ENCODE measurements around the gene GABRG3.

The GABRG3 gene

DNA sequence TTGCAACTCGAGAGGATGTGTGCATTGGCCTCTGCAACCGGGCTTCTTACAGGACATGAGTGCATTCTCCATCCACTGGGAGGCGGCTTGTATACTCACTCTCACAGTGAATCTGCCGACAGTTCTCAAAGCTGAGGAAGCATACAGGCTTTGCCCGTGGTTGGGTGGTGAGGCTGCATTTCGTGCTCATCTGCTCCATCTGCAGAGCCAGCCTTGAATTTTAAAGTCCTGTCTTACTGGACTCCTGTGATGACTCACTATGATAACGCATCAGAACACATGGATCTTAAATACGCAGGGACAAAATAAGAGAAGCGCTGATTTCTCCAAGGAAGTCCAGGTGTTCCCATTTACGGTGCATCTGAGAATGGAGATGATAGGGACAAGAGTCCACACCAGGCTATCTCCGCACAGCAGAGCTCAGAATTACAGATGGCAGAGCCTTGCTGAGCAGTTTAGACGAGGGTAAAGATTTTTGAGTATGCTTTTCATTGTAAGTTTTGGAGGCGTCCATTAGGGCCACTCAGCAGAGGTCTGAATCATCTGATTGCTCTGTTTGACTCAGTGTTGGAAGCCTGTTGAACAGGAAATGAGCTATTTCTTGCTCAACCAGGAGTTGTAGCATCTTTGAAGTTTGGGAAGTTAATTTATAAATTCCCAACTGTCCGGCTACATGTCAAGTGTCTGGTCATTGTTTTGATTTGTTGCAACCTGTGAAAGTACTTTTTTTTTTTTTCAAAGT lies 87.1 kb downstream of the GABRG3 start:
- H3K27me3 ChIP-seq (ENCODE audit: insufficient read depth, low read length), result no peaks in the 10 kb centered on the region

DNA sequence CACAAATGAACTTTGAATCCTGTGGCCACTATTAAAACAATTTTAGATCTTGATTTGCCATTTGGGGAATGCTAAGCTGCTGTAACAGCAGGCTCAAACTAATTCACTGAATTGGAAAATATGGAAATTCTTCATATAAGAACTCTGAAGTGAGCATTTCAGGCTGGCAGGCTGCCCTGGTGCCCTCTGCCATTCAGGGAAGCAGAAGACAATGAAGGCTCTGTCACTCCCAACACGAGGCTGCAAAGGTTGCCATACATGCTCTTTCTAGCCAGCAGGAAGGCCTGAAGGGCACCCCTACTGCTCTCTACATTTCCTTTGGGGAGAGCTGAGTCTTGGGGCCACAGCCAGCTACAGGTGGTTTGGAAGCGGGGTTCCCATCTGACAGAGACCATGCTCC lies 88.0 kb downstream of the GABRG3 start:
- H3K9me3 ChIP-seq (ENCODE audit: low read length), result no peaks in the 10 kb centered on the region
- no peak overlapping the region for H2AFZ ChIP-seq (ENCODE audit: low read depth, low read length)
- H3K36me3 ChIP-seq (ENCODE audit: insufficient read depth, low read length), result no peaks in the 10 kb centered on the region
- no peaks in the 10 kb centered on the region for H3K27me3 ChIP-seq (ENCODE audit: insufficient read depth, low read length)
- H3K4me3 ChIP-seq (ENCODE audit: low read length), result no peak overlapping the region
- H3K4me1 ChIP-seq (ENCODE audit: insufficient read depth, low read length), result no peaks in the 10 kb centered on the region

More for the DNA sequence above, 87.1 kb downstream of the GABRG3 start:
- Histone ChIP-seq H3K4me1 (ENCODE audit: insufficient read depth, low read length) (no peaks in the 10 kb centered on the region), H3K9me3 (ENCODE audit: low read length) (no peaks in the 10 kb centered on the region), H2AFZ (ENCODE audit: low read depth, low read length) (no peak overlapping the region), H3K4me3 (ENCODE audit: low read length) (no peak overlapping the region), H3K36me3 (ENCODE audit: insufficient read depth, low read length) (no peaks in the 10 kb centered on the region)

DNA sequence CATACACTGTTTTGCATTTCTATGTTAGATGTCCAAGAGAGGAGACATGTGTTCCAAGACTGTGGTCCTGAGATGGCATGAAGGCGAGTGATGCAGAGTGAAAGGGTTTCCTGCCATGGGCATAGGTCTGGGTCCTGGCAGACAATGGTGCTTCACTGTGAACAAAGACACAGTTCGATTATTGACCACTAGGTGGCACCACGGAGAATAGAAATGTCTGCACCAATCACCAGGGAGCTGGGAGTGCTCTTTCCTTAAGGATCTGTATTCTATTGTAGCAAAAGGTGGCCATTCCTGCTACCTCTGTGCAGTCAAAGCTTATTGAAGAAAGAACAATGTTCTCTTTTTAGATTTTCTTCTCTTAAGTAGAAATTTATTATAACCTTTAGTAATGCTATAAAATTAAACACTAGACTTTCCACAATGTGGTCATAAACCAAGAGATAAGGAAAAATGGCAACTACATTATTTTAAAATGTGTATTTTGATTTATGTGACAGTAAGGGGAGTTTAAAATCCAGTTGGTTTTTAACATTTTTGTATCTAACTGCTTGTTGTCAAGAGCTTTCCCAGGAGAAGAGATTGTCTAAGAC lies 88.7 kb downstream of the GABRG3 start:
- Histone ChIP-seq H3K36me3 (ENCODE audit: insufficient read depth, low read length) (no peaks in the 10 kb centered on the region), H3K27me3 (ENCODE audit: insufficient read depth, low read length) (no peaks in the 10 kb centered on the region), H3K4me1 (ENCODE audit: insufficient read depth, low read length) (no peaks in the 10 kb centered on the region), H2AFZ (ENCODE audit: low read depth, low read length) (no peak overlapping the region), H3K4me3 (ENCODE audit: low read length) (no peak overlapping the region), H3K9me3 (ENCODE audit: low read length) (no peaks in the 10 kb centered on the region)

DNA sequence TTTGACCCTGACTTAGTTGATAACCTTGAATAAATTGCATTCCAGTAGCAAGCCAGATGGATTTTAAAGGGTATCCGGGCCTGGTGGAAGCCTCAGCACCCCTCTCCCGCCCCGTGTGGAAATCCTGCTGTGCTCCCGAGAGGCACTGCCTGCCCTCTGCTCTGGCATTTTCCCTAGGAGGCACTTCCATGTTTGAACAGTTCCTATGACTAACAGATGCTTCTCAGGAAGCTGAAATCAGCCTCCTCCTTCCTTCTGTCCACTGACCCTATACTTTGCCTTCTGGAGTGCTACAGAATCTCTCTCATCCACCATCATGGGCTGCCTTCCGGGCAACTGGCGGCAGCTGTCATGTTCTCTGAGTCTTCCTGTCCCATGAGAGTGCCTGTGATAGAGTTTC lies 90.8 kb downstream of the GABRG3 start:
- Histone ChIP-seq H3K9me3 (ENCODE audit: low read length) (no peaks in the 10 kb centered on the region), H3K27me3 (ENCODE audit: insufficient read depth, low read length) (no peaks in the 10 kb centered on the region)

DNA sequence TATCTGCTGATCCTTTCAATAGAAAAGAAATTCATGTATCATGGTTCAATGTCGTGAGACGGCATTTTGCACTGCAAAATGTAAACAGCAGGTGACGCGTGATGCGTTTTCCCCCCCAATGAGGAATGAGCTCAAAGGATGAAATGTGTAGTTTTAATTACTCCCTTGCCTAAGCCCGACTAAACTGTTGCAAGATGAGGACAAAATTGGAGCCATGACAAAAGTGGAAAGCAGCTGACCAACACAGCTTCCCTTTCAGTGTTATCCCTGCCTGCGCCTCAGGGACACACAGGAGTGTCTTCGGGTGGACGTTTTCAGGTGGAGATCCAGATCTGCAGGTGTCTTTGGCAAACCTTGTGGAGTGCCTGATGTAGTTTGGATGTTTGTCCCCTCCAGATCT lies 92.0 kb downstream of the GABRG3 start:
- no peak overlapping the region for H3K4me3 ChIP-seq (ENCODE audit: low read length)
- H2AFZ ChIP-seq (ENCODE audit: low read depth, low read length), result no peak overlapping the region
- no peaks in the 10 kb centered on the region for H3K36me3 ChIP-seq (ENCODE audit: insufficient read depth, low read length)
- no peaks in the 10 kb centered on the region for H3K4me1 ChIP-seq (ENCODE audit: insufficient read depth, low read length)
- no peaks in the 10 kb centered on the region for H3K27me3 ChIP-seq (ENCODE audit: insufficient read depth, low read length)
- no peaks in the 10 kb centered on the region for H3K9me3 ChIP-seq (ENCODE audit: low read length)

More for the DNA sequence above, 90.8 kb downstream of the GABRG3 start:
- Histone ChIP-seq H3K4me1 (ENCODE audit: insufficient read depth, low read length) (no peaks in the 10 kb centered on the region), H2AFZ (ENCODE audit: low read depth, low read length) (no peak overlapping the region), H3K4me3 (ENCODE audit: low read length) (no peak overlapping the region), H3K36me3 (ENCODE audit: insufficient read depth, low read length) (no peaks in the 10 kb centered on the region)

DNA sequence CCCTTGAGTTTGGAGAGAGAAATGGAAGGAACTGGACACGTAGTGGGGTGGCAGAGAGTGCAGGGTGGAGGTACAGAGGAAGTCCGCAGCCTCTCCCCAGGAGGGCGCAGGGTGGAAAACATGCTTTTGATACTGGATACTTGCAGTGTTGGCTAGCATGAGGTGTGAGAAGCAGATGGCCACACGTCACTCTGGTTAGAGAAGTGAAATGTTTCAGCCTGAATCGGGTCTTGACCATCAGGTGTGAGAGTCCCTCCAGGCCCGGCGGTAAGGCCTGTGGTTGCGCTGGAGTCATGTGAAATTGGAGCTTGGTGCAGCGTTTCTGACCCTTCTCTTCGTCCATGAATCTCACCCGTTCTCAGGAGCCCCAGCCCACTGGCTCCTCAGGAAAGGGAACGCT lies 93.1 kb downstream of the GABRG3 start:
- Histone ChIP-seq H3K27me3 (ENCODE audit: insufficient read depth, low read length) (no peaks in the 10 kb centered on the region), H3K9me3 (ENCODE audit: low read length) (no peaks in the 10 kb centered on the region), H2AFZ (ENCODE audit: low read depth, low read length) (no peak overlapping the region)

DNA sequence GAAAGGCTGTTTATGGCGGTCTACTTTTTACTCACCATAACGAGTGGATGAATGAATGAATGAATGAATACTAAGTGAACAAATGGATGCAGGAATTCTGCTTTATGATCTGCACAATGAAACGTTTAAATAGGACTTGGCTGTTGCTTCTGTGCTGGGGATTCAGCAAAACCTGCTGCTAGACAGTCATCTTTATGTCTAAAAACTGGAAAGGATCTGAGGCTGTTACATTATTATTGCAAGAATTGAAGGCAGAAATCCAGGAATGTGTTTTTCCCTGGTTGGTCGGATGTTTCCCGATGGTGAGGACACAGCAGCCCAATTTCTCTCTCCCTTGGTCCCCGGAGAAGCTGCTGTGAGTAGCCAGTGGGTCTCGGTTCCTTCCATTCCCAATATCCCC lies 94.2 kb downstream of the GABRG3 start:
- no peak overlapping the region for H2AFZ ChIP-seq (ENCODE audit: low read depth, low read length)
- no peaks in the 10 kb centered on the region for H3K27me3 ChIP-seq (ENCODE audit: insufficient read depth, low read length)
- H3K4me1 ChIP-seq (ENCODE audit: insufficient read depth, low read length), result no peaks in the 10 kb centered on the region
- no peaks in the 10 kb centered on the region for H3K9me3 ChIP-seq (ENCODE audit: low read length)
- H3K4me3 ChIP-seq (ENCODE audit: low read length), result no peak overlapping the region
- no peaks in the 10 kb centered on the region for H3K36me3 ChIP-seq (ENCODE audit: insufficient read depth, low read length)

More for the DNA sequence above, 93.1 kb downstream of the GABRG3 start:
- Histone ChIP-seq H3K4me3 (ENCODE audit: low read length) (no peak overlapping the region), H3K36me3 (ENCODE audit: insufficient read depth, low read length) (no peaks in the 10 kb centered on the region), H3K4me1 (ENCODE audit: insufficient read depth, low read length) (no peaks in the 10 kb centered on the region)

DNA sequence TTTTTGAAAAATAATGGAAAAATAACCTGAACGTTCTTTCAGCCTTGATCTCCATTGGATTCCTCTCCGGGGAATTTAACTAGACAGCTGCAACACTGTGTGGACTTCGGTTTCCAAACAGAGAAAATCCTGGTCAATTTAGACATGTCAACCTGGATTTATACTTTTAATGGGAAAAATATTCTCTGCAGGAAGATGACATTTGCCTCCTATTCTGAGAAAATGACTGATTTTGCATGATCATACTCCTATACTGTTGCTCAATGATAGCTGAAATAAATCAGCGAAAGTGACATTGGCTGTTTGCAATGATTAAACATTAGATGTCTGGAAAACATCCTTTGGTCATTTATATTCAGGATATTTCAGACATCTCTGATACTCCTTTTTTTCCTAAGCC lies 94.8 kb downstream of the GABRG3 start:
- Histone ChIP-seq H3K27me3 (ENCODE audit: insufficient read depth, low read length) (no peaks in the 10 kb centered on the region), H3K36me3 (ENCODE audit: insufficient read depth, low read length) (no peaks in the 10 kb centered on the region), H3K4me1 (ENCODE audit: insufficient read depth, low read length) (no peaks in the 10 kb centered on the region), H3K9me3 (ENCODE audit: low read length) (no peaks in the 10 kb centered on the region), H2AFZ (ENCODE audit: low read depth, low read length) (no peak overlapping the region), H3K4me3 (ENCODE audit: low read length) (no peak overlapping the region)

DNA sequence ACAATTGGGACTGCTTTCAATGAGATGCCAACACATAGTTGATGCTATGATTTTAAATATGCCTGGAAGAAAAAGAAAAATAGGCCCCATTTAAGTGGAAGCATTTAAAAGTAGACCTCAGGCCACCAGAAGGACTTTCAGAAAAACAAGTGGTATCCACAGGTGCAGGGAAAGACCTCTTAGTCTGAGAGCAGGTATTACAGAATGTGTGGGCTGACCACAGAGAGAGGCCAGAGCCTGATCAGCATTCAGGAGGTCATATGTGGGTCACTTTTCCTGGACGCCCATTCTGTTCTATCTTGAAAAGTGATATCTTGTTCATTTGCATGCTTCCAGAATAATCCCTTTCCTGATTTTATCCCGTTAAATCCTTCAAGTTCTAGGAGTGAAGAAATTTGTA lies 95.5 kb downstream of the GABRG3 start:
- Histone ChIP-seq H2AFZ (ENCODE audit: low read depth, low read length) (no peak overlapping the region), H3K4me3 (ENCODE audit: low read length) (no peak overlapping the region), H3K27me3 (ENCODE audit: insufficient read depth, low read length) (no peaks in the 10 kb centered on the region), H3K4me1 (ENCODE audit: insufficient read depth, low read length) (peaks cover 5% of the 10 kb centered on the region), H3K36me3 (ENCODE audit: insufficient read depth, low read length) (no peaks in the 10 kb centered on the region), H3K9me3 (ENCODE audit: low read length) (no peaks in the 10 kb centered on the region)

DNA sequence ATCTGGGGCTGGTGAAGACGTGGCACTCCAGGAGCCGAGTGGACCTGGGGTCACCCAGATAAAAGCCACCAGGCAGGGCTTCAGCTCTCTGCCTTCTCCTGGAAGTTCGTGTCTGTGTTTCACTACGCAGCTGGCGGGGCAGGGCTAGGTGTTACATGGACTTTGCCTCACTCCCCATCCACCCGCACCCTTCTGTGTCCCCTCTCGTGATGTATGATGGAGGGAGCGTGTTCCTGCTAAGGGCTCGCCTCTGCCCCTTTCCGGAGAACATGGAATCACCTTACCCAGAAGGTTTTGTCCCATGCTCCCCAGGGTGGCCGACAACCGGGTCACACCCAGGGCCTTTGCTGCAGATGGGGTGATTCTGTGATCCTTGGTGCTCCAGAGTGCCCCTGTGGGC lies 96.2 kb downstream of the GABRG3 start:
- Histone ChIP-seq H3K36me3 (ENCODE audit: insufficient read depth, low read length) (no peaks in the 10 kb centered on the region), H3K4me3 (ENCODE audit: low read length) (no peak overlapping the region), H3K9me3 (ENCODE audit: low read length) (no peaks in the 10 kb centered on the region), H3K27me3 (ENCODE audit: insufficient read depth, low read length) (no peaks in the 10 kb centered on the region), H3K4me1 (ENCODE audit: insufficient read depth, low read length) (peaks cover 5% of the 10 kb centered on the region), H2AFZ (ENCODE audit: low read depth, low read length) (no peak overlapping the region)

DNA sequence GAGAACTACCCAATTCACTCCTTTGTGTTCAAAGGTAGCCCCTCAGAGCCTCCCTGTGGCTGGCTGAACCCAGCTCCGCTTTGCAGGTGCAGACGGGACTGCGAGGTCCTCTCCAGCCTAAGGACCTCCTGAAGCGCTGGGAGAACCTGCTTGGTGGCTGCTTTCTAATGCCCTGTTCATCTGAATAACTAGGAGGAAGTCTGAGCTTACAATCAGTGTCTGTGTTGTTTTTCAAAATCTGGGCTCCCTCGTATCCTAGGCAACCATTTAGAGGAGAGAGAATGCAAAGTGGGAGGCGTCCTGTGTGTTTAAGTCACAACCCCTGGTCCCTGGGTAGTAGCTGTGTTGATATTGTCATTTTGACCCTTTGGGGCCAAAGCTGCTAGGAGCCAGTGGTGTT lies 99.9 kb downstream of the GABRG3 start:
- Histone ChIP-seq H3K4me1 (ENCODE audit: insufficient read depth, low read length) (peaks cover 5% of the 10 kb centered on the region), H3K27me3 (ENCODE audit: insufficient read depth, low read length) (no peaks in the 10 kb centered on the region), H3K9me3 (ENCODE audit: low read length) (no peaks in the 10 kb centered on the region), H3K4me3 (ENCODE audit: low read length) (no peak overlapping the region), H3K36me3 (ENCODE audit: insufficient read depth, low read length) (no peaks in the 10 kb centered on the region), H2AFZ (ENCODE audit: low read depth, low read length) (no peak overlapping the region)

DNA sequence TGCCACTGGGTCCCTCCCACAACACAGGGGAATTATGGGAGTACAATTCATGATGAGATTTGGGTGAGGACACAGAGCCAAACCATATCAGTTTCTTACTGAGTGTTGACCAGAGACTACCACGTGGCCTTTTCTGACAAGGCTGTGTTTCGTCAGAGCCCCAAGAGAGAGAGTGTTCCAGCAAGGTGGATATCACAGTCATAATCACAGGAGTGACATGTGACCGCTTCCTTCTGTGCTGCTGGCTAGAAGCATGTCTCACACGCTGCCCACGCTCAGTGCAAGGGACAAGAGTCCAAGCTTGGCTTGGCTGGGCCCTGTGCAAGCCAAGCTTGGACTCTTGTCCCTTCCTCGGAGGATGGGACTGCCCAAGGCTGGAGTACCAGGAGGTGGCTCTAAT lies 103.2 kb downstream of the GABRG3 start:
- H3K27me3 ChIP-seq (ENCODE audit: insufficient read depth, low read length), result no peaks in the 10 kb centered on the region
- peaks cover 5% of the 10 kb centered on the region for H3K4me1 ChIP-seq (ENCODE audit: insufficient read depth, low read length)
- H3K9me3 ChIP-seq (ENCODE audit: low read length), result no peaks in the 10 kb centered on the region
- H3K4me3 ChIP-seq (ENCODE audit: low read length), result no peak overlapping the region
- H3K36me3 ChIP-seq (ENCODE audit: insufficient read depth, low read length), result no peaks in the 10 kb centered on the region
- no peak overlapping the region for H2AFZ ChIP-seq (ENCODE audit: low read depth, low read length)

DNA sequence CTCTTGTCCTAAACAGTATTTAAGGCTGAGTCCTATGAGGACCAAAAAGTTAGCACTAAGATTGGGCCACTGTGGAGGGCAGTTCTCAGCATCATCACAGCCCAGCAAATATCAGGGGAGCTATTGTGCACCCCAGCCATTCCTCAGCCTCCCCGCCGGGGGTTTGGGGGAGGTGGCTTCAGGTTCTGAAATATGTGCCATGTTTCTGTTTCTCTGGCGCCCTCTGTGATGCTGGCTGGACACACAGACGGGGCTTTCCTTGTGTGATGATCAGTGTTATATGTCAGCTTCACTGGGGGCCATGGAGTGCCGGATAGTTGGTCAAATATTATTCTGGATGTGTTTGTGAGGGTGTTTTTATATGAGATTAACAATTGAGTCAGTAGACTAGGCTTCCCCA lies 106.8 kb downstream of the GABRG3 start:
- H3K4me3 ChIP-seq (ENCODE audit: low read length), result no peak overlapping the region
- H3K27me3 ChIP-seq (ENCODE audit: insufficient read depth, low read length), result no peaks in the 10 kb centered on the region

More for the DNA sequence above, 106.8 kb downstream of the GABRG3 start:
- H3K36me3 ChIP-seq (ENCODE audit: insufficient read depth, low read length), result no peaks in the 10 kb centered on the region
- H3K9me3 ChIP-seq (ENCODE audit: low read length), result no peaks in the 10 kb centered on the region
- no peak overlapping the region for H2AFZ ChIP-seq (ENCODE audit: low read depth, low read length)
- H3K4me1 ChIP-seq (ENCODE audit: insufficient read depth, low read length), result no peaks in the 10 kb centered on the region

Measured in neuron (in vitro differentiated cells).